HCT116 (cell line): Measurements from ENCODE around the gene KRT33B. TPM values are rescaled to one million over a fixed set of nuclear protein-coding genes. Genes with fewer than 3 reads are reported as not detected.

Experiments used
- ATAC-seq: fragments of 200-7000 bp; cut with Tn5 transposase; 2 replicates; pipeline ENCODE4 v1.9.1; 2020; ENCODE audit warnings: mild to moderate bottlenecking, moderate library complexity
- BruUV-seq: library from RNA; stranded (reverse); fragments of 400-500 nt; replicated peaks from 2 replicates; lab custom pipeline; 2021; lab: Mats Ljungman, UMichigan
- CTCF ChIA-PET: fragments of 300-600 bp; sonication (Branson Sonifier 250); formaldehyde crosslinking; loops from one replicate; lab custom pipeline; 2021; ENCODE audit warnings: antibody characterized with exemption; lab: Charles Lee
- POLR2A ChIA-PET: fragments of 300-600, 350-600 bp; sonication (Branson Sonifier 250); formaldehyde crosslinking; loops from one replicate; lab custom pipeline; 2021; ENCODE audit warnings: antibody characterized with exemption; lab: Charles Lee
- RAD21 ChIA-PET, 2 experiments: fragments of 300-600 bp; sonication (Branson Sonifier 250); formaldehyde crosslinking; loops; one replicate each; lab custom pipeline; 2023; ENCODE audit warnings: low total read pairs in 2 of 2; ENCODE audit not compliant: uncharacterized antibody in 2 of 2, unreplicated experiment in 2 of 2, low non-redundant PET in 1 of 2; lab: Charles Lee
- DNase-seq: peaks from one replicate; pipeline ENCODE4 v3.0.0-alpha.2; 2010; ENCODE audit warnings: low read depth, low spot score
- H2AFZ ChIP-seq: fragments of 200-600 bp; shearing (Covaris generic), sonication (generic); 2 replicates; pipeline ENCODE4 v1.6.1; 2017; ENCODE audit warnings: low read depth, mixed run types, mixed read lengths, antibody characterized with exemption, low read length; ENCODE audit not compliant: poor library complexity, severe bottlenecking
- H3K27ac ChIP-seq: 2 replicates; pipeline ENCODE4 v1.5.1; 2012; ENCODE audit warnings: low read depth, low read length
- H3K27me3 ChIP-seq: fragments of 200-600 bp; sonication (generic); 2 replicates; pipeline ENCODE4 v1.6.1; 2016; ENCODE audit warnings: mixed run types, low read length, mixed read lengths; ENCODE audit not compliant: insufficient read depth
- H3K36me3 ChIP-seq, 2 experiments: fragments of 200-500 bp in 1 of 2; fragments of 200-600 bp in 1 of 2; sonication (Bioruptor generic) in 1 of 2; sonication (generic) in 1 of 2; 2 replicates each; pipeline versions ENCODE4 v1.5.1 to v1.6.1; 2014 to 2016; ENCODE audit warnings: low read length in 2 of 2, inconsistent platforms in 1 of 2, mixed read lengths in 1 of 2, mixed run types in 1 of 2; ENCODE audit not compliant: insufficient read depth in 2 of 2, control insufficient read depth in 1 of 2
- H3K4me1 ChIP-seq, 2 experiments: fragments of 200-600 bp in 1 of 2; sonication (generic) in 1 of 2; 2 replicates each; pipeline versions ENCODE4 v1.5.1 to v1.6.1; 2012 to 2017; ENCODE audit warnings: low read length in 2 of 2, inconsistent platforms in 1 of 2, mild to moderate bottlenecking in 1 of 2, mixed read lengths in 1 of 2, mixed run types in 1 of 2, moderate library complexity in 1 of 2; ENCODE audit not compliant: insufficient read depth in 2 of 2, control insufficient read depth in 1 of 2
- H3K4me2 ChIP-seq: fragments of 200-600 bp; sonication (generic); 2 replicates; pipeline ENCODE4 v1.6.1; 2017; ENCODE audit warnings: mixed run types, low read length, mixed read lengths
- H3K4me3 ChIP-seq, 2 experiments: fragments of 200-600 bp in 1 of 2; sonication (generic) in 1 of 2; replicated peaks in 1 of 2; 2 replicates each; pipeline ENCODE4 v1.5.1; 2011 to 2016; ENCODE audit warnings: low read length in 2 of 2, control low read depth in 1 of 2, low read depth in 1 of 2, mild to moderate bottlenecking in 1 of 2, mixed read lengths in 1 of 2, mixed run types in 1 of 2
- H3K79me2 ChIP-seq: fragments of 200-600 bp; sonication (generic); 2 replicates; pipeline ENCODE4 v1.6.1; 2017; ENCODE audit warnings: mild to moderate bottlenecking, mixed run types, low read length, moderate library complexity, mixed read lengths; ENCODE audit not compliant: insufficient read depth
- H3K9ac ChIP-seq: fragments of 200-600 bp; sonication (generic); 2 replicates; pipeline ENCODE4 v1.6.1; 2016; ENCODE audit warnings: low read length, mixed read lengths
- H3K9me2 ChIP-seq: fragments of 200-600 bp; sonication (generic), shearing (Covaris generic); 2 replicates; pipeline ENCODE4 v1.6.1; 2017; ENCODE audit warnings: mixed run types, mild to moderate bottlenecking, moderate library complexity; ENCODE audit not compliant: insufficient read depth
- H3K9me3 ChIP-seq, 2 experiments: fragments of 200-500 bp in 1 of 2; fragments of 200-600 bp in 1 of 2; sonication (Bioruptor generic) in 1 of 2; sonication (generic) in 1 of 2; 2 replicates each; pipeline ENCODE4 v1.6.1; 2014 to 2017; ENCODE audit warnings: low read length in 2 of 2, mixed read lengths in 2 of 2, inconsistent platforms in 1 of 2, low read depth in 1 of 2, mild to moderate bottlenecking in 1 of 2, mixed run types in 1 of 2, moderate library complexity in 1 of 2; ENCODE audit not compliant: control insufficient read depth in 1 of 2, insufficient read depth in 1 of 2
- H4K20me1 ChIP-seq: fragments of 200-600 bp; sonication (generic), shearing (Covaris generic); 2 replicates; pipeline ENCODE4 v1.6.1; 2017; ENCODE audit warnings: mixed run types, mild to moderate bottlenecking, moderate library complexity; ENCODE audit not compliant: insufficient read depth
- ATF3 ChIP-seq: IDR thresholded peaks from 2 replicates; pipeline ENCODE4 v1.6.1; 2012
- CBX3 ChIP-seq: IDR thresholded peaks from 2 replicates; pipeline ENCODE4 v1.6.1; 2012; ENCODE audit warnings: low read depth
- CEBPB ChIP-seq: IDR thresholded peaks from 2 replicates; pipeline ENCODE4 v1.6.1; 2012; ENCODE audit warnings: low read depth
- CTCF ChIP-seq, 3 experiments: fragments of 200-600 bp in 1 of 3; sonication (generic) in 1 of 3; IDR thresholded peaks in 2 of 3; conservative IDR thresholded peaks in 1 of 3; 2 replicates each; pipeline ENCODE4 v1.5.1; 2012 to 2017; ENCODE audit warnings: low read depth in 2 of 3, low read length in 2 of 3, antibody characterized with exemption in 1 of 3, borderline replicate concordance in 1 of 3, control low read depth in 1 of 3, mild to moderate bottlenecking in 1 of 3, mixed read lengths in 1 of 3, mixed run types in 1 of 3, moderate library complexity in 1 of 3; ENCODE audit not compliant: insufficient read depth in 1 of 3
- EGR1 ChIP-seq: IDR thresholded peaks from 2 replicates; pipeline ENCODE4 v1.6.1; 2012; ENCODE audit warnings: low read depth
- EZH2 ChIP-seq: fragments of 200-600 bp; sonication (generic); IDR thresholded peaks from 2 replicates; pipeline ENCODE4 v1.6.1; 2017; ENCODE audit warnings: antibody characterized with exemption, mixed run types
- EZH2phosphoT487 ChIP-seq: fragments of 200-600 bp; IDR thresholded peaks from 2 replicates; pipeline ENCODE4 v1.6.1; 2018; ENCODE audit warnings: antibody characterized with exemption, borderline replicate concordance
- FOSL1 ChIP-seq: IDR thresholded peaks from 2 replicates; pipeline ENCODE4 v1.6.1; 2012; ENCODE audit warnings: low read depth
- MAX ChIP-seq: IDR thresholded peaks from 2 replicates; pipeline ENCODE4 v1.6.1; 2012
- POLR2A ChIP-seq: IDR thresholded peaks from 2 replicates; pipeline ENCODE4 v1.7.0; 2011; ENCODE audit warnings: borderline replicate concordance; ENCODE audit not compliant: insufficient read depth, insufficient read length; ENCODE audit errors: extremely low read depth
- RAD21 ChIP-seq: IDR thresholded peaks from 2 replicates; pipeline ENCODE4 v1.6.1; 2012; ENCODE audit warnings: low read depth, mild to moderate bottlenecking
- REST ChIP-seq: IDR thresholded peaks from 2 replicates; pipeline ENCODE4 v1.6.1; 2012; ENCODE audit warnings: low read depth
- SIN3A ChIP-seq: IDR thresholded peaks from 2 replicates; pipeline ENCODE4 v1.6.1; 2012; ENCODE audit warnings: low read depth
- SRF ChIP-seq: IDR thresholded peaks from 2 replicates; pipeline ENCODE4 v1.6.1; 2012; ENCODE audit warnings: low read depth
- TCF7L2 ChIP-seq: IDR thresholded peaks from 2 replicates; pipeline ENCODE4 v1.7.0; 2011; ENCODE audit warnings: borderline replicate concordance, inconsistent platforms; ENCODE audit not compliant: insufficient read depth, insufficient read length; ENCODE audit errors: extremely low read depth
- ZBTB33 ChIP-seq: IDR thresholded peaks from 2 replicates; pipeline ENCODE4 v1.6.1; 2011; ENCODE audit warnings: mild to moderate bottlenecking, low read length, moderate library complexity; ENCODE audit not compliant: insufficient replicate concordance; ENCODE audit errors: extremely low read depth
- ZNF274 ChIP-seq: fragments of 200-500 bp; sonication (Bioruptor generic); IDR thresholded peaks from 2 replicates; pipeline ENCODE4 v1.6.1; 2014; ENCODE audit warnings: mild to moderate bottlenecking, low read depth, low read length, inconsistent platforms
- intact Hi-C: fragments of 100-400 bp; cut with micrococcal nuclease; formaldehyde crosslinking; loops from 2 replicates; pipeline ENCODE4 v1.10.0; 2022
- total RNA-seq: library from RNA; stranded (reverse); gene quantifications from one replicate; pipeline ENCODE4 v1.2.1, GENCODE V29; 2021; ENCODE audit not compliant: unreplicated experiment

The KRT33B gene
- total RNA-seq, 1 experiment from 2014 or later, result not detected

- no peak overlapping the region for H3K4me2 ChIP-seq
- H3K9me2 ChIP-seq, result no peaks in the 10 kb centered on the region
- ChIA-PET CTCF (no interaction called here), RAD21 (no interaction called here), POLR2A (no interaction called here)
- no peak overlapping the region; the same call in 1 of the 2 replicates for H3K27ac ChIP-seq
- no peaks in the 10 kb centered on the region for H4K20me1 ChIP-seq
- no peak for TF ChIP-seq POLR2A
- no peak for TF ChIP-seq REST
- no peak for TF ChIP-seq TCF7L2
- no peak for TF ChIP-seq SIN3A
- TF ChIP-seq ZNF274, result no peak
- no peak for TF ChIP-seq FOSL1
- no peak for TF ChIP-seq CEBPB
- TF ChIP-seq CBX3, result no peak
- TF ChIP-seq EZH2phosphoT487, result no peak
- TF ChIP-seq EGR1, result no peak
- no peak for TF ChIP-seq ATF3
- TF ChIP-seq CTCF (IDR thresholded peaks at IDR 0.05 in 2 of 3, conservative IDR thresholded peaks at IDR 0.05 in 1 of 3; ENCODE audit: borderline replicate concordance in 1 of 3, insufficient read depth in 1 of 3, low read depth in 2 of 3, low read length in 2 of 3), result no peak
- no peak for TF ChIP-seq EZH2
- TF ChIP-seq ZBTB33, result no peak
- no peak for TF ChIP-seq SRF
- TF ChIP-seq RAD21, result no peak
- TF ChIP-seq MAX, result no peak
- H3K36me3 ChIP-seq, result peaks cover 0 to 7% of the 10 kb centered on the region in 2 experiments; a peak in 1 of 4 replicates
- peaks cover 0 to 13% of the 10 kb centered on the region in 2 experiments; a peak in 1 of 4 replicates for H3K9me3 ChIP-seq
- intact Hi-C loops, result loop anchor here (2.0 to 10.0 kb wide), 3 partner anchors 172 to 700 kb away; no protein-coding TSS in a partner anchor
- no peaks in the 10 kb centered on the region for H3K79me2 ChIP-seq
- no peak overlapping the region for H3K9ac ChIP-seq
- H3K4me1 ChIP-seq, result peaks cover 8 to 31% of the 10 kb centered on the region in 2 experiments; a peak in 3 of 4 replicates
- no peak for ATAC-seq
- BruUV-seq, result no TSS peak
- no peak overlapping the region for H2AFZ ChIP-seq
- no peak for DNase-seq
- no peak overlapping the region for H3K4me3 ChIP-seq
- H3K27me3 ChIP-seq, result no peaks in the 10 kb centered on the region
Observed at GRCh38 chr17:41325126-41325525, 44.5 kb downstream of the KRT33B start.
